A549 (cell line): ENCODE measurements around the gene GATA5.

ENCODE experiments used
- CEBPB ChIP-seq, 2 experiments: fragments of >200 bp in 1 of 2; sonication (Bioruptor Twin) in 1 of 2; formaldehyde crosslinking in 1 of 2; IDR thresholded peaks; 2 replicates each; pipeline ENCODE4 v1.6.1; 2012 to 2016
- CTCF ChIP-seq: fragments of >200 bp; sonication (Bioruptor Twin); formaldehyde crosslinking; IDR thresholded peaks from 3 replicates; pipeline ENCODE4 v1.5.1; 2016

- TF ChIP-seq CTCF (no peak), CEBPB (IDR thresholded peaks at IDR 0.05) (no peak)
Observed at GRCh38 chr20:62515826-62516225, 40.0 kb upstream of the GATA5 start.
